GM18511 (cell line): Measurements from ENCODE around the gene TEX13D.

ENCODE experiments used
- ATAC-seq: cut with Tn5 transposase; IDR thresholded peaks from one replicate; pipeline ENCODE4 v1.9.1; 2021; ENCODE audit warnings: mild to moderate bottlenecking, moderate library complexity; ENCODE audit not compliant: unreplicated experiment

The TEX13D gene

DNA sequence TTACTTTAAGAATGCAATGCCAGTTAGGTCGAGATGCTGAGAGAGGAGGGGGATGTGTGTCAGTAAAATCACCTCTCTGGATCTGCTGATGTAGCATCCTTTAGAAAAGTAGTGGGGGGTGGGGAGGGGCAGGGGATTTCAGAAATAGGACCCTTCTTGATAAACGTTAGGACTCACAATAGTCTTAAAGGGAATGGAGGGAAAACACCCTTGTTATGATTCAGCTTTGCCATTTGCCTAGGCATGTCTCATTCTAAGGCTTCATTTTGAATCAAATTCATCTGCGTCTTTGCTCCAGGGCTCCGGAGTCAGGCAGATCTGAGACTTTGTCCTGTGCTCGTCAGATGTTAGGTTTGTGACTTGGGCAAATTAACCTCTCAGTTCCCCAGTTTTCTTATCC lies 14.8 kb downstream of the TEX13D start:
- ATAC-seq = no peak

GRCh38 chrX:124348182-124348581 lies 15.7 kb downstream of the TEX13D start:
- no peak for ATAC-seq

GRCh38 chrX:124348885-124349453 lies 16.5 kb downstream of the TEX13D start:
- no peak for ATAC-seq

GRCh38 chrX:124354648-124355047 lies 22.2 kb downstream of the TEX13D start:
- ATAC-seq = no peak

GRCh38 chrX:124358800-124359383 lies 26.4 kb downstream of the TEX13D start:
- peak; percentile 66 for ATAC-seq

DNA sequence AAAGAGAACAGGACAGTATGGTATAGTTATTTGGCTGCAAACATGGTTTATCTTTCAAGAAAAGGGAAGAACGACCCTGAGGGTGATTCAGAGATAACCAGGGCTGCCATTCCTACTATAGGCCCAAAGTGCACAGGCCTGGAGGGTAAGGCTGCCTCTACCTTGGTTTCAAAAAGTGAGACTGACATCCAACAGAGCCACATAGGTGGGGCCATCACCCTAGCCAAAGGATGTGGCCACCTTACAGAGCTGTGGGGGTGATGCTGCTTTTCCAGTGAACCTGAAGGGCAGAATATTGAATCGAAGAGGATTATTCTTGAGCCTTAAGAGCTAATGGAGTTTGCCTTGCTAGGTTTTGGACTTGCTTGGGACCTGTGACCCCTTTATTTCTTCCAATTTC lies 29.6 kb downstream of the TEX13D start:
- no peak for ATAC-seq

DNA sequence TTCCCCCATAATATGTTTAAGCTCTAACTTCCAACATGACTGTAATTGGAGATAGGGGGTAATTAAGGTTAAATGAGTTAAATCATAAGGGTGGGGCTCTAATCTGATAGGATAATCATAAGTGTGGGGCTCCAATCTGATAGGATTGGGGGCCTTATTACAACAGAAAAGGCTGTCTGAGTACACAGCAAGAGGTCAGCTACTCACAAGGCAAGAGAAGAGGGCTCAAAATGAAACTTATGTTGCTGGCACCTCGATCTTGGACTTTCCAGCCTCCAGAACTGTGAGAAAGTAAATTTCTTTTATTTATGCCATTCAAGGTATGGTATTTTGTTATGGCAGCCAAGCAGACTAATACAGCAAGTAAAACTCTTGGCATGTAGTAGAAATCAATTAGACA lies 30.3 kb downstream of the TEX13D start:
- no peak for ATAC-seq

- no peak for ATAC-seq
Observed at GRCh38 chrX:124369722-124370121, 37.3 kb downstream of the TEX13D start.

GRCh38 chrX:124373348-124373747 lies 40.9 kb downstream of the TEX13D start:
- no peak for ATAC-seq

- no peak for ATAC-seq
Observed at GRCh38 chrX:124378643-124379042, 46.2 kb downstream of the TEX13D start.

- ATAC-seq = no peak
Observed at GRCh38 chrX:124383354-124383753, 50.9 kb downstream of the TEX13D start.

- ATAC-seq = no peak
Observed at GRCh38 chrX:124386401-124386800, 53.9 kb downstream of the TEX13D start.
